H1 (cell line): ENCODE data around the gene ADRM1. TPM values are rescaled to one million over a fixed set of nuclear protein-coding genes. Genes with fewer than 3 reads are reported as not detected.
A peak's percentile ranks its signal among the peaks of the same experiment; 100 is the strongest.

Source experiments
- CTCF ChIA-PET: fragments of 300-600 bp; sonication (Branson Sonifier 250); formaldehyde crosslinking; loops from one replicate; lab custom pipeline; 2021; ENCODE audit not compliant: partially characterized antibody; lab: Charles Lee
- POLR2A ChIA-PET: fragments of 300-600 bp; sonication (Branson Sonifier 250); formaldehyde crosslinking; loops from one replicate; lab custom pipeline; 2021; ENCODE audit warnings: inconsistent platforms; ENCODE audit not compliant: partially characterized antibody; lab: Charles Lee
- DNase-seq, 2 experiments: peaks; one replicate each; pipeline versions ENCODE4 v3.0.0 to v3.0.0-alpha.2; 2010 to 2022; ENCODE audit warnings: low spot score in 2 of 2, low read depth in 1 of 2, mixed read lengths in 1 of 2
- FAIRE-seq: peaks from 2 replicates; lab custom pipeline; 2011; peaks lifted over from hg19 to GRCh38; lab: Jason Lieb, UNC
- H2AFZ ChIP-seq: 2 replicates; pipeline ENCODE4 v1.8.1; 2012; ENCODE audit warnings: low read length, inconsistent platforms
- H2AK5ac ChIP-seq: 2 replicates; pipeline ENCODE4 v1.6.1; 2013; ENCODE audit warnings: low read depth, low read length
- H2BK120ac ChIP-seq: replicated peaks from 2 replicates; pipeline ENCODE3; 2013; ENCODE audit warnings: low read depth, low read length, inconsistent platforms
- H2BK12ac ChIP-seq: 2 replicates; pipeline ENCODE4 v1.6.1; 2013; ENCODE audit warnings: low read depth, low read length
- H2BK15ac ChIP-seq: 2 replicates; pipeline ENCODE4 v1.6.1; 2013; ENCODE audit warnings: low read length
- H2BK20ac ChIP-seq: 2 replicates; pipeline ENCODE4 v1.6.1; 2013; ENCODE audit warnings: low read length
- H2BK5ac ChIP-seq: 2 replicates; pipeline ENCODE4 v1.6.1; 2013; ENCODE audit warnings: low read depth, low read length
- H3K14ac ChIP-seq: 2 replicates; pipeline ENCODE4 v1.6.1; 2013; ENCODE audit warnings: inconsistent platforms; ENCODE audit not compliant: insufficient read length
- H3K18ac ChIP-seq: 2 replicates; pipeline ENCODE4 v1.6.1; 2013; ENCODE audit warnings: low read length; ENCODE audit errors: extremely low read depth
- H3K23ac ChIP-seq: 2 replicates; pipeline ENCODE4 v1.6.1; 2013; ENCODE audit warnings: inconsistent platforms; ENCODE audit not compliant: insufficient read length
- H3K23me2 ChIP-seq: 2 replicates; pipeline ENCODE4 v1.6.1; 2013; ENCODE audit warnings: low read depth, low read length
- H3K27ac ChIP-seq: 2 replicates; pipeline ENCODE4 v1.6.1; 2011; ENCODE audit warnings: low read depth, low read length, inconsistent platforms
- H3K27me3 ChIP-seq, 4 experiments: replicated peaks in 1 of 4; 1 replicate in 1 of 4; 2 replicates in 3 of 4; pipeline versions ENCODE4 v1.6.1 to v1.8.1; 2011 to 2013; ENCODE audit warnings: low read length in 3 of 4, mild to moderate bottlenecking in 3 of 4, inconsistent platforms in 2 of 4, mixed read lengths in 2 of 4, moderate library complexity in 1 of 4; ENCODE audit not compliant: control insufficient read depth in 3 of 4, insufficient read depth in 3 of 4; ENCODE audit errors: extremely low read depth in 1 of 4
- H3K36me3 ChIP-seq, 4 experiments: 2 replicates each; pipeline versions ENCODE4 v1.6.1 to v1.8.1; 2011 to 2013; ENCODE audit warnings: mild to moderate bottlenecking in 4 of 4, low read length in 3 of 4, moderate library complexity in 2 of 4, control low read depth in 1 of 4, inconsistent platforms in 1 of 4; ENCODE audit not compliant: insufficient read depth in 4 of 4, control insufficient read depth in 2 of 4
- H3K4ac ChIP-seq: replicated peaks from 2 replicates; pipeline ENCODE3; 2013; ENCODE audit warnings: low read length, low read depth, mixed read lengths, inconsistent platforms; ENCODE audit not compliant: insufficient read length
- H3K4me1 ChIP-seq, 4 experiments: replicated peaks in 1 of 4; 1 replicate in 1 of 4; 2 replicates in 3 of 4; pipeline versions ENCODE4 v1.6.1 to v1.8.1; 2011 to 2013; ENCODE audit warnings: low read length in 3 of 4, inconsistent platforms in 2 of 4, mixed read lengths in 1 of 4; ENCODE audit not compliant: insufficient read depth in 4 of 4, control insufficient read depth in 3 of 4
- H3K4me2 ChIP-seq, 2 experiments: 2 replicates each; pipeline versions ENCODE4 v1.6.1 to v1.8.1; 2011 to 2013; ENCODE audit warnings: low read depth in 2 of 2, low read length in 2 of 2, control low read depth in 1 of 2, inconsistent platforms in 1 of 2, mild to moderate bottlenecking in 1 of 2; ENCODE audit not compliant: insufficient read depth in 1 of 2
- H3K4me3 ChIP-seq, 4 experiments: fragments of 200-600, 300-600 bp in 1 of 4; sonication (generic), shearing (Covaris generic), sonication (Bioruptor Twin) in 1 of 4; 2 replicates each; pipeline versions ENCODE4 v1.5.1 to v1.8.1; 2011 to 2016; ENCODE audit warnings: low read length in 4 of 4, low read depth in 3 of 4, control low read depth in 2 of 4, inconsistent platforms in 2 of 4, mild to moderate bottlenecking in 2 of 4, mixed read lengths in 1 of 4, moderate library complexity in 1 of 4; ENCODE audit not compliant: insufficient read depth in 2 of 4; ENCODE audit errors: extremely low read depth in 1 of 4
- H3K56ac ChIP-seq: replicated peaks from 2 replicates; pipeline ENCODE3; 2013; ENCODE audit warnings: low read depth, mild to moderate bottlenecking, mixed read lengths, low read length, inconsistent platforms; ENCODE audit not compliant: insufficient read length
- H3K79me1 ChIP-seq: 2 replicates; pipeline ENCODE4 v1.6.1; 2013; ENCODE audit warnings: low read depth, low read length, control low read depth
- H3K79me2 ChIP-seq, 2 experiments: 2 replicates each; pipeline versions ENCODE4 v1.6.1 to v1.8.1; 2012 to 2013; ENCODE audit warnings: low read length in 2 of 2, mild to moderate bottlenecking in 2 of 2, inconsistent platforms in 1 of 2; ENCODE audit not compliant: insufficient read depth in 2 of 2, control insufficient read depth in 1 of 2
- H3K9ac ChIP-seq, 4 experiments: replicated peaks in 1 of 4; 1 replicate in 1 of 4; 2 replicates in 3 of 4; pipeline versions ENCODE4 v1.6.1 to v1.8.1; 2011 to 2013; ENCODE audit warnings: low read depth in 3 of 4, low read length in 3 of 4, control low read depth in 2 of 4, mild to moderate bottlenecking in 2 of 4, moderate library complexity in 2 of 4, inconsistent platforms in 1 of 4; ENCODE audit errors: extremely low read depth in 1 of 4
- H3K9me3 ChIP-seq, 2 experiments: 2 replicates each; pipeline versions ENCODE4 v1.6.1 to v1.8.1; 2012 to 2013; ENCODE audit warnings: mild to moderate bottlenecking in 2 of 2, moderate library complexity in 2 of 2, control low read depth in 1 of 2, inconsistent platforms in 1 of 2, low read depth in 1 of 2, low read length in 1 of 2, mixed read lengths in 1 of 2; ENCODE audit not compliant: insufficient read depth in 2 of 2
- H4K20me1 ChIP-seq, 2 experiments: replicated peaks in 1 of 2; 2 replicates each; pipeline versions ENCODE3 to v1.8.1; 2011 to 2013; ENCODE audit warnings: inconsistent platforms in 2 of 2, low read length in 2 of 2, mild to moderate bottlenecking in 1 of 2; ENCODE audit not compliant: insufficient read depth in 2 of 2, control insufficient read depth in 1 of 2
- H4K5ac ChIP-seq: 2 replicates; pipeline ENCODE4 v1.6.1; 2013; ENCODE audit warnings: low read length, low read depth, mixed read lengths, inconsistent platforms; ENCODE audit not compliant: insufficient read length
- H4K8ac ChIP-seq: 2 replicates; pipeline ENCODE4 v1.8.0; 2013; ENCODE audit warnings: mild to moderate bottlenecking, moderate library complexity, low read length, inconsistent platforms; ENCODE audit not compliant: insufficient read depth; ENCODE audit errors: extremely low read depth
- H4K91ac ChIP-seq: replicated peaks from 2 replicates; pipeline ENCODE3; 2013; ENCODE audit warnings: low read length, mixed read lengths, inconsistent platforms; ENCODE audit not compliant: insufficient read length
- ASH2L ChIP-seq: fragments of 200-600, 300-600 bp; sonication (generic); IDR thresholded peaks from one replicate; pipeline ENCODE4 v1.7.1; 2017; ENCODE audit warnings: low read length
- BCL11A ChIP-seq, 2 experiments: IDR thresholded peaks; one replicate each; pipeline ENCODE4 v1.6.1; 2011; ENCODE audit warnings: low read depth in 2 of 2, low read length in 2 of 2, mild to moderate bottlenecking in 2 of 2
- CBX5 ChIP-seq: fragments of 300-800, 300-1000 bp; sonication (generic); IDR thresholded peaks from 2 replicates; pipeline ENCODE4 v1.7.1; 2016; ENCODE audit warnings: antibody characterized with exemption, low read length, low read depth
- CEBPB ChIP-seq: IDR thresholded peaks from 2 replicates; pipeline ENCODE4 v1.6.1; 2012; ENCODE audit warnings: low read depth, low read length
- CREB1 ChIP-seq: IDR thresholded peaks from 2 replicates; pipeline ENCODE4 v1.6.1; 2012; ENCODE audit warnings: inconsistent platforms
- EZH2 ChIP-seq: fragments of 200-600 bp; sonication (generic); IDR thresholded peaks from 2 replicates; pipeline ENCODE4 v1.7.1; 2012; ENCODE audit warnings: low read depth, mild to moderate bottlenecking, moderate library complexity, low read length, inconsistent platforms; ENCODE audit not compliant: severe bottlenecking
- HDAC6 ChIP-seq: IDR thresholded peaks from one replicate; pipeline ENCODE4 v1.7.1; 2012; ENCODE audit warnings: low read depth, mild to moderate bottlenecking, inconsistent platforms, low read length, moderate library complexity
- KDM1A ChIP-seq: fragments of 200-600, 300-600 bp; sonication (generic); IDR thresholded peaks from 2 replicates; pipeline ENCODE4 v1.7.1; 2016; ENCODE audit warnings: mild to moderate bottlenecking, low read length, borderline replicate concordance
- RNF2 ChIP-seq: fragments of 200-900, 300-1000 bp; sonication (generic); IDR thresholded peaks from 2 replicates; pipeline ENCODE4 v1.7.1; 2016; ENCODE audit warnings: borderline replicate concordance, low read depth, mild to moderate bottlenecking, antibody characterized with exemption, low read length; ENCODE audit not compliant: poor library complexity, severe bottlenecking; ENCODE audit errors: missing control alignments
- SP2 ChIP-seq: IDR thresholded peaks from 2 replicates; pipeline ENCODE4 v1.6.1; 2012; ENCODE audit warnings: mild to moderate bottlenecking, low read length, inconsistent platforms
- WGBS, 2 experiments: shearing (Covaris generic) in 1 of 2; methylation state at CpG; one replicate each; pipeline versions ENCODE4 v1.1.6 to v1.1.7; 2013 to 2015; ENCODE audit warnings: low lambda C conversion rate in 2 of 2, mixed read lengths in 2 of 2, inconsistent platforms in 1 of 2, low coverage in 1 of 2, missing lambda C conversion rate in 1 of 2; ENCODE audit not compliant: insufficient replicate concordance in 2 of 2, insufficient coverage in 1 of 2, insufficient read length in 1 of 2; ENCODE audit errors: extremely low coverage in 1 of 2, missing lambda C conversion rate in 1 of 2; 5-methylcytosine and 5-hydroxymethylcytosine counted together
- polyA plus RNA-seq, 7 experiments: library from polyadenylated mRNA; depleted of rRNA in 3 of 7; stranded (reverse) in 5 of 7; unstranded in 2 of 7; fragments of >200 nt in 5 of 7; fragments of 200-250 nt in 2 of 7; gene quantifications; 1 replicate in 5 of 7; 2 replicates in 1 of 7; 4 replicates in 1 of 7; pipeline versions ENCODE4 v1.2.1 to v1.2.3, GENCODE V29; 2011 to 2013; ENCODE audit warnings: missing spikeins in 2 of 7, mixed read lengths in 2 of 7
- total RNA-seq: library from RNA; stranded (reverse); fragmentation: NEBNext Ultra II Directional; extraction: Animal tissue kit (Norgen Biotek cat#: 25700); gene quantifications from 2 replicates; pipeline ENCODE4 v1.2.1, GENCODE V29; 2021
- TF ChIP-seq, protein P1 (sequence below): IDR thresholded peaks from 2 replicates; pipeline ENCODE4 v1.6.1; 2012; ENCODE audit warnings: inconsistent platforms

Gene ADRM1
- total and polyA plus RNA-seq, 2 of the 8 experiments (the other 6 are each of a cell fraction or from before 2014, with no cell fraction given): 126 to 214 TPM

GRCh38 chr20:62305765-62306413, 3.1 kb downstream of the ADRM1 start:
- H3K4ac ChIP-seq: no peak overlapping the region
- H3K4me1 ChIP-seq: peaks cover 0 to 9% (median 4%) of the 10 kb centered on the region in 4 experiments; a peak in 5 of 7 replicates
- FAIRE-seq (no peak), DNase-seq (no peak)
- no peaks in the 10 kb centered on the region for H3K9me3 ChIP-seq
- H2BK12ac ChIP-seq: no peak overlapping the region
- no peak overlapping the region for H2BK120ac ChIP-seq
- CTCF ChIA-PET: interaction anchor here (0.7 to 3.2 kb wide), 14 partner anchors 8 to 95 kb away, joined by 3 to 15 read pairs (median 4); partner anchors contain the start of gene LAMA5
- no peak overlapping the region for H3K14ac ChIP-seq
- H4K8ac ChIP-seq: peak overlapping the region; percentile 36; the same call in 1 of the 2 replicates
- WGBS, 2 experiments: 95% methylated on average over 29 of the region's 33 CpGs; no CpG with 5 or more reads in 1 of the 2 experiments
- H3K4me2 ChIP-seq: no peak overlapping the region; a peak in 1 of 4 replicates
- H4K5ac ChIP-seq: no peak overlapping the region
- peaks cover 10% of the 10 kb centered on the region; the same call in 1 of the 2 replicates for H3K23me2 ChIP-seq
- H2AK5ac ChIP-seq: no peak overlapping the region
- no peak overlapping the region for H3K23ac ChIP-seq
- no peak overlapping the region for H2AFZ ChIP-seq
- POLR2A ChIA-PET: interaction anchor here (0.7 to 14.6 kb wide), 17 partner anchors 9 to 82 kb away, joined by 3 to 170 read pairs (median 10); partner anchors contain the start of genes LAMA5 and RPS21
- H3K4me3 ChIP-seq: no peak overlapping the region
- no peak overlapping the region for H3K27ac ChIP-seq
- H4K20me1 ChIP-seq: peaks cover 34 to 52% of the 10 kb centered on the region in 2 experiments
- H2BK20ac ChIP-seq: no peak overlapping the region
- TF ChIP-seq ASH2L (no peak), CREB1 (no peak), CBX5 (no peak), EZH2 (no peak), BCL11A (IDR thresholded peaks at IDR 0.05; ENCODE audit: low read depth in 2 of 2, low read length in 2 of 2) (no peak), CEBPB (no peak), HDAC6 (no peak), KDM1A (no peak), SP2 (no peak), RNF2 (no peak)
- TF ChIP-seq, protein P1, sequence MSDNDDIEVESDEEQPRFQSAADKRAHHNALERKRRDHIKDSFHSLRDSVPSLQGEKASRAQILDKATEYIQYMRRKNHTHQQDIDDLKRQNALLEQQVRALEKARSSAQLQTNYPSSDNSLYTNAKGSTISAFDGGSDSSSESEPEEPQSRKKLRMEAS: no peak
- H3K27me3 ChIP-seq: no peaks in the 10 kb centered on the region
- peaks cover 13% of the 10 kb centered on the region for H3K79me1 ChIP-seq
- no peak overlapping the region for H4K91ac ChIP-seq
- H2BK5ac ChIP-seq: peak overlapping the region; percentile 52; the same call in 1 of the 2 replicates
- H3K56ac ChIP-seq: no peak overlapping the region
- H3K9ac ChIP-seq: peak overlapping the region in 1 of 4 experiments; percentile 16; a peak in 2 of 7 replicates
- H2BK15ac ChIP-seq: no peak overlapping the region
- H3K18ac ChIP-seq: no peak overlapping the region
- H3K79me2 ChIP-seq: peaks cover 18 to 31% of the 10 kb centered on the region in 2 experiments; a peak in 3 of 4 replicates
- H3K36me3 ChIP-seq: peaks cover 24 to 64% (median 49%) of the 10 kb centered on the region in 4 experiments
